Measurements from ENCODE around the gene HOXD1. TPM values are rescaled to one million over a fixed set of nuclear protein-coding genes. Genes with fewer than 3 reads are reported as not detected.

HOXD1 gene
- total RNA-seq, 1 donor from 2014 or later: 4.6 TPM

- no peak for DNase-seq (ENCODE audit: low read depth in 2 of 2)
Measured at GRCh38 chr2:176239031-176239430, 50.6 kb downstream of the HOXD1 start.

- no peak for DNase-seq (ENCODE audit: low read depth in 2 of 2)
Measured at GRCh38 chr2:176240301-176240700, 51.8 kb downstream of the HOXD1 start.

Other genes with a start within 250 kb of the HOXD1 start
- gene LNPK, start 186.4 kb upstream of the HOXD1 start, total RNA-seq: 4.2 and 5.7 TPM in 2 replicates
- not detected in 2 replicates for gene EVX2, start 104.7 kb upstream of the HOXD1 start, total RNA-seq
- gene HOXD13, start 95.9 kb upstream of the HOXD1 start, total RNA-seq: under 0.01 TPM in 1 of 2 replicates, not detected in the other
- gene HOXD12, start 88.9 kb upstream of the HOXD1 start, total RNA-seq: not detected in 2 replicates
- gene HOXD11, start 81.4 kb upstream of the HOXD1 start, total RNA-seq: not detected in 2 replicates
- gene HOXD10, start 71.9 kb upstream of the HOXD1 start, total RNA-seq: 7.8 and 9.9 TPM in 2 replicates
- gene HOXD9, start 65.9 kb upstream of the HOXD1 start, total RNA-seq: 16.8 and 18.6 TPM in 2 replicates
- gene HOXD8, start 59.0 kb upstream of the HOXD1 start, total RNA-seq: 17.2 and 20.9 TPM in 2 replicates
- gene HOXD4, start 37.1 kb upstream of the HOXD1 start, total RNA-seq: 2.3 and 2.5 TPM in 2 replicates
- 5.6 and 7.2 TPM in 2 replicates for gene HOXD3, start 31.4 kb upstream of the HOXD1 start, total RNA-seq
- 23.2 and 26.8 TPM in 2 replicates for gene MTX2, start 80.8 kb downstream of the HOXD1 start, total RNA-seq

Measured in dermis microvascular lymphatic vessel endothelial cell (primary cell).